Measurements from ENCODE around the gene LRTM2.

Gene LRTM2

DNA sequence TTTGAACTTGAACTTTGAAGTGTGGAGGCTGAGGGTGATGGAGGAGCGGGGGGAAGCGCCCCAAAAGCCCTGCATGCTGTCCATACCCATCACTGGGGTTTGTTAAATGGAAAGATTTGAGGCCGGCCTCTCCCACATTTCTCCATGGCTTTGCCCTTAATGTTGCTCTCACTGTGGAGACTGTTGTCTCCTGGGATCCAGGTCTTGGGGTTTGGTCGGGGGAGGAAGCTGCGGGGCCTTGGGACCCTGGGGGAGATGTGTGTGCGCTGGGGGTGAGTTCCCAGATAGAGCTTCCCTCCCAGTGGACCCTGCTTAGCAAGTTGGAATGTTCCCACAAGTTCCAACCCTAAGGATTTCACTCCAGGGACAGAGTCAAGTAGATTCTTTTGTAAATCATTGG is 28.0 kb upstream of the LRTM2 start:
- H3K9ac ChIP-seq (ENCODE audit: low read length), result no peak overlapping the region
- H4K5ac ChIP-seq (ENCODE audit: low read length), result no peak overlapping the region
- H2AK5ac ChIP-seq (ENCODE audit: low read length), result no peak overlapping the region
- no peak overlapping the region for H3K23ac ChIP-seq (ENCODE audit: low read length)
- no peak overlapping the region for H2BK120ac ChIP-seq (ENCODE audit: low read depth, low read length)
- no peak overlapping the region for H4K8ac ChIP-seq (ENCODE audit: low read depth, low read length)
- no CpG with 5 or more reads among the region's 6 CpGs for WGBS (ENCODE audit: extremely low coverage, insufficient coverage, low lambda C conversion rate)
- H3K27me3 ChIP-seq (ENCODE audit: insufficient read depth, low read length, poor library complexity), result no peaks in the 10 kb centered on the region
- no peaks in the 10 kb centered on the region for H3K36me3 ChIP-seq (ENCODE audit: control insufficient read depth, insufficient read depth, low read length)
- no peak overlapping the region for H2BK5ac ChIP-seq (ENCODE audit: low read length)
- H3K27ac ChIP-seq (ENCODE audit: low read depth, low read length), result no peak overlapping the region
- H3K56ac ChIP-seq (ENCODE audit: low read length), result peak overlapping the region; percentile 8
- no peak overlapping the region for H3K4me2 ChIP-seq (ENCODE audit: low read length)
- H2BK15ac ChIP-seq (replicated peaks; ENCODE audit: low read depth), result no peak overlapping the region
- no peak overlapping the region for H3K4ac ChIP-seq (ENCODE audit: low read depth, low read length)
- DNase-seq, result no peak
- no peaks in the 10 kb centered on the region for H3K79me2 ChIP-seq (ENCODE audit: control insufficient read depth, insufficient read depth, low read length)
- no peak overlapping the region for H3K18ac ChIP-seq (ENCODE audit: low read length)
- H3K79me1 ChIP-seq (ENCODE audit: low read length), result peaks cover under 1% of the 10 kb centered on the region
- no peak overlapping the region for H3K4me3 ChIP-seq (ENCODE audit: low read length)
- H3K4me1 ChIP-seq (ENCODE audit: control insufficient read depth, low read depth, low read length), result peaks cover 5% of the 10 kb centered on the region

DNA sequence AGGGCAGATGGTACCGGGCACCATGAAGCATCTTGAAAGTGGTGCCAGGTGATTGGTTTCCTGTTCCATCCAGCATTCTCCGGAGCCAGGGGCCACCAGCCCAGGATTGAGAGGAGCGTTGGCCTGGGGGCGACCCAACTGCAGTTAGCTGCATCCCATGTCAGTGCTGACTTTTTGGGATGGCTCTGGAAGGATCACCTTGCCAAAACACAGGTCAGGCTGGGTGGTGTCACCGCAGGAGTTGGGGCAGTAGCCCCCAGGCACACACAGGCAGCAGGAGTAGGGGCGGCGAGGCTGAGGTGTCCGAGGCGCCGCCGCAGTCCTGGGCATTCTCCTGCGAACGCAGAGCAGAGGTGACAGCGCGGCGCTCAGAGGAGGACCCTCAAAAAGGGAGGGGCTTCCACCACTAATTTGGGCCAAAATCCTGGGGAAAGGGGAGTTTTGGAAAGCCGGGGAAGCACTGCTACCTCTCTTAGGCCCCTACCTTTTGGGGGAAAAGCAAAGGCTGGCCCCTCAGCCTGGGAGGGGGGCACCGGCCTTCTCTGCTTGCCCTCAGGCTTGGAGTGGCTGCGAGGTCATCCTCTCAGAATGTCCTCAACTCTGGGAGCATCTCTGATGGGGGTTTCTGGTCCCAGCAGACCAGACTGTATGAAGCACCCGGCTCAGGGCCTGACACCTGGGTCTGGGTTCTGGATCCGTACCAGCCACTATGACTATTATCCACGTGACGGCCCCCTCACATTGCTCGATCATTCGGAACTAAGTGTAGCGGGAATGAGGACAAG is 26.7 kb upstream of the LRTM2 start:
- Histone ChIP-seq H2BK15ac (replicated peaks; ENCODE audit: low read depth) (no peak overlapping the region), H3K4me2 (ENCODE audit: low read length) (no peak overlapping the region), H2AK5ac (ENCODE audit: low read length) (peak overlapping the region; percentile 53), H3K56ac (ENCODE audit: low read length) (peak overlapping the region; percentile 79), H3K4ac (ENCODE audit: low read depth, low read length) (no peak overlapping the region), H3K4me1 (ENCODE audit: control insufficient read depth, low read depth, low read length) (peaks cover 5% of the 10 kb centered on the region), H2BK5ac (ENCODE audit: low read length) (peak overlapping the region; percentile 37), H3K27ac (ENCODE audit: low read depth, low read length) (peak overlapping the region; percentile 91), H3K79me2 (ENCODE audit: control insufficient read depth, insufficient read depth, low read length) (no peaks in the 10 kb centered on the region), H3K9ac (ENCODE audit: low read length) (no peak overlapping the region), H3K36me3 (ENCODE audit: control insufficient read depth, insufficient read depth, low read length) (no peaks in the 10 kb centered on the region), H4K8ac (ENCODE audit: low read depth, low read length) (no peak overlapping the region), H3K4me3 (ENCODE audit: low read length) (no peak overlapping the region), H3K27me3 (ENCODE audit: insufficient read depth, low read length, poor library complexity) (no peaks in the 10 kb centered on the region), H3K23ac (ENCODE audit: low read length) (peak overlapping the region; percentile 73), H3K79me1 (ENCODE audit: low read length) (no peaks in the 10 kb centered on the region), H3K18ac (ENCODE audit: low read length) (peak overlapping the region; percentile 13), H2BK120ac (ENCODE audit: low read depth, low read length) (no peak overlapping the region), H4K5ac (ENCODE audit: low read length) (no peak overlapping the region)
- DNase-seq, result no peak
- WGBS (ENCODE audit: extremely low coverage, insufficient coverage, low lambda C conversion rate), result no CpG with 5 or more reads among the region's 26 CpGs

DNA sequence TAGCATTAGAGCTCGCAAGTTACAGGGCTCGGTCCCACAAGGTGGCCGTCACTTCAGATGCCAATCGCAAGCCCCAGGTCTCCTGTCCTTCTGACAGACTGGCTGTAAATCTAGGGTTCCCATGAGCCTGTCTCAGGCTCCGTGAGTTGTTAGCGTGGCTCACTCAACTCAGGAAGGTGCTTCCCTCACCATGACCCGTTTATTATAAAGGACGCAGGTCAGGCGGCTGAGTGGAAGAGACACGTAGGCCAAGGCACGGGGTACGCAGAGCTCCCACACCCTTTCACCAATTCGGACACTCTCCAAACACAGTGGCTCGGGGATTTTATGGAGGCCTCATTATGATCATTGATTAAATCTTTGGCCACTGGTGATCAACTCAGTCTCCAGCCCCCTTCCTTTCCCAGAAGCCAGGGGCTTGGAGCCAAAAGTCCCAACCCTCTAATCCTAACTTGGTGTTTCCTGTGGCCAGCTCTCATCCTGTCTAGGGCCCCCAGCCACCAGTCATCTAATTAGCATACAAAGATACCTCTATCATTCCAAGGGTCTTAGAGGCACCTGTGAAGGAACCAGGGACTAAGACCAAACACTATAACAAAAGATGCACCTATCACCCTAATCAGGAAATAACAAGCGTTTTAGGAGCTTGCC is 25.8 kb upstream of the LRTM2 start:
- Histone ChIP-seq H3K79me1 (ENCODE audit: low read length) (no peaks in the 10 kb centered on the region), H3K36me3 (ENCODE audit: control insufficient read depth, insufficient read depth, low read length) (no peaks in the 10 kb centered on the region), H3K23ac (ENCODE audit: low read length) (no peak overlapping the region), H3K4me2 (ENCODE audit: low read length) (no peak overlapping the region), H3K56ac (ENCODE audit: low read length) (peak overlapping the region; percentile 79), H3K9ac (ENCODE audit: low read length) (peak overlapping the region; percentile 29), H3K18ac (ENCODE audit: low read length) (peak overlapping the region; percentile 8), H3K4ac (ENCODE audit: low read depth, low read length) (no peak overlapping the region), H2BK120ac (ENCODE audit: low read depth, low read length) (no peak overlapping the region), H2BK5ac (ENCODE audit: low read length) (peak overlapping the region; percentile 37), H4K5ac (ENCODE audit: low read length) (no peak overlapping the region), H3K27me3 (ENCODE audit: insufficient read depth, low read length, poor library complexity) (no peaks in the 10 kb centered on the region), H3K4me1 (ENCODE audit: control insufficient read depth, low read depth, low read length) (peaks cover 5% of the 10 kb centered on the region), H2BK15ac (replicated peaks; ENCODE audit: low read depth) (no peak overlapping the region), H3K27ac (ENCODE audit: low read depth, low read length) (peak overlapping the region; percentile 91), H2AK5ac (ENCODE audit: low read length) (no peak overlapping the region), H3K79me2 (ENCODE audit: control insufficient read depth, insufficient read depth, low read length) (no peaks in the 10 kb centered on the region), H3K4me3 (ENCODE audit: low read length) (no peak overlapping the region), H4K8ac (ENCODE audit: low read depth, low read length) (no peak overlapping the region)
- DNase-seq, result peak; percentile 80
- WGBS (ENCODE audit: extremely low coverage, insufficient coverage, low lambda C conversion rate), result no CpG with 5 or more reads among the region's 15 CpGs

DNA sequence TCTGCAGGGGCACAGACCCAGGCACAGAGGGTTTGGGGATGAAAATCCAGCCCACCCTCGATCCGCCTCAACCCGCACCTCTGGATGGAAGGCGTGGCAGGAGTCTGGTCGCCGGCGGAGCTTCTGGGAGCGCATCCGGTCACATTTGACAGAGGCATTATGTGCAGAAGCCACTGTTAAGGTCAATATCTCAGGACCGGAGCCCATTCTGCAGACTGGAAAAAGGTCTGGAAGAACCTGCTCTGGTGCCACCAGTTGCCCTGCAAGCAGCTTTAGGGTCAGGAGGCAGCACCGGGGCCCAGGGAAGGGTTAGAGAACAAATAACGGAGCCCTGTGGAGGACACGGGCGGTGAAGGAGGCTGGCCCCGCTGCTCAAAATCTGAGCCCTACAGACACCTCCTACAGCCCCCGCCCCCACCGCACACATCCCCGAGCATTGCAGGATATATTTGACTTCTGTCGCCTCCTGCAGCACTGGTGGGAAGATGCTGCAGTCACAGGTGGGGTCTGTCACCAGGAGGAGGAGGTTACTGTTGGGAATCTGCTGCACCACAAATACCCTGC is 25.1 kb upstream of the LRTM2 start:
- H3K9ac ChIP-seq (ENCODE audit: low read length), result peak overlapping the region; percentile 60
- peak overlapping the region; percentile 85 for H3K56ac ChIP-seq (ENCODE audit: low read length)
- H2BK5ac ChIP-seq (ENCODE audit: low read length), result no peak overlapping the region
- no peaks in the 10 kb centered on the region for H3K27me3 ChIP-seq (ENCODE audit: insufficient read depth, low read length, poor library complexity)
- no peak overlapping the region for H4K8ac ChIP-seq (ENCODE audit: low read depth, low read length)
- H3K4me1 ChIP-seq (ENCODE audit: control insufficient read depth, low read depth, low read length), result peaks cover 5% of the 10 kb centered on the region
- DNase-seq, result peak; percentile 63
- H4K5ac ChIP-seq (ENCODE audit: low read length), result no peak overlapping the region
- no peak overlapping the region for H2AK5ac ChIP-seq (ENCODE audit: low read length)
- H3K4ac ChIP-seq (ENCODE audit: low read depth, low read length), result peak overlapping the region; percentile 5
- H3K23ac ChIP-seq (ENCODE audit: low read length), result no peak overlapping the region
- H3K79me2 ChIP-seq (ENCODE audit: control insufficient read depth, insufficient read depth, low read length), result no peaks in the 10 kb centered on the region
- no peak overlapping the region for H2BK15ac ChIP-seq (replicated peaks; ENCODE audit: low read depth)
- no peaks in the 10 kb centered on the region for H3K79me1 ChIP-seq (ENCODE audit: low read length)
- WGBS (ENCODE audit: extremely low coverage, insufficient coverage, low lambda C conversion rate), result no CpG with 5 or more reads among the region's 19 CpGs
- H3K27ac ChIP-seq (ENCODE audit: low read depth, low read length), result peak overlapping the region; percentile 71
- no peaks in the 10 kb centered on the region for H3K36me3 ChIP-seq (ENCODE audit: control insufficient read depth, insufficient read depth, low read length)
- H3K18ac ChIP-seq (ENCODE audit: low read length), result peak overlapping the region; percentile 13
- H2BK120ac ChIP-seq (ENCODE audit: low read depth, low read length), result no peak overlapping the region
- no peak overlapping the region for H3K4me2 ChIP-seq (ENCODE audit: low read length)
- no peak overlapping the region for H3K4me3 ChIP-seq (ENCODE audit: low read length)

DNA sequence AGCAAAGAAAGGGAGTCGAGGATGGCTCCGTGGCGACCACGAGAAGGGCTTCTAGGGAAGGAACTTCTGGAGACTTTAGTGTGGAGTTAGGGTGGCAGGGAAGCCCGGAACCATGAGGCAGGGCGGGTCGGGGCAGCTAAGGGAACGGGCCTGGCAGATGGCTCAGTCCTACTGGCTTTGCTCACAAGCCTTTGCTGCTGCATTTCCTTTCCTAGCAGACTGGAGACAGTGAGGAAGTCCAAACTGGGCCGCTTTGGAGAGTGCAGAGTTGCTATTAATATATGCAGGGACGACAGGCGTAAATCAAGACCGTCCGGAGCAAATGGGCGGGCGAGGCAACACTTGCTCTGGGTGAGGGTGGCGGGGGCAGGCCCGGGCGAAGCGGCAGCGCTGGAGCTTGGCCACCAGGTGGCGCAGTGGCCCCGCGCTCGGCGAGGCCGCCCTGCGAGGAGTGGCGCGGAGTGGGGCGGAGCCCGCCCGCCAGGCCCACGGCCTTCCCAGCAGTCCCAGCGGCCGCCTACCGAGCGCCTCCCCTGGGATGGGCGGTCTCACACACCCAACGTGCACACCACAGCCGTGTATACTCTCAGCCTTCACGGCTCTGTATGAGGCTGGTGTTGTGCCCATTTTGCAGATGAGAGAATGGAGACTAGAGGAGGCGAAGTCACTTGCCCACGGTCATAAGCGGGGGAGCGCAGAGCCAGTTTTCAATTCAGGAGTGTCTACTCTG is 24.4 kb upstream of the LRTM2 start:
- Histone ChIP-seq H3K4me3 (ENCODE audit: low read length) (peak overlapping the region; percentile 17), H3K4me2 (ENCODE audit: low read length) (peak overlapping the region; percentile 76), H3K4me1 (ENCODE audit: control insufficient read depth, low read depth, low read length) (peaks cover 5% of the 10 kb centered on the region), H2BK5ac (ENCODE audit: low read length) (no peak overlapping the region), H2BK120ac (ENCODE audit: low read depth, low read length) (no peak overlapping the region), H3K18ac (ENCODE audit: low read length) (peak overlapping the region; percentile 34), H3K56ac (ENCODE audit: low read length) (peak overlapping the region; percentile 93), H4K5ac (ENCODE audit: low read length) (no peak overlapping the region), H2AK5ac (ENCODE audit: low read length) (no peak overlapping the region), H3K27ac (ENCODE audit: low read depth, low read length) (peak overlapping the region; percentile 49), H2BK15ac (replicated peaks; ENCODE audit: low read depth) (no peak overlapping the region), H3K9ac (ENCODE audit: low read length) (peak overlapping the region; percentile 80), H4K8ac (ENCODE audit: low read depth, low read length) (no peak overlapping the region), H3K79me2 (ENCODE audit: control insufficient read depth, insufficient read depth, low read length) (no peaks in the 10 kb centered on the region), H3K27me3 (ENCODE audit: insufficient read depth, low read length, poor library complexity) (no peaks in the 10 kb centered on the region), H3K23ac (ENCODE audit: low read length) (no peak overlapping the region), H3K36me3 (ENCODE audit: control insufficient read depth, insufficient read depth, low read length) (no peaks in the 10 kb centered on the region), H3K79me1 (ENCODE audit: low read length) (no peaks in the 10 kb centered on the region), H3K4ac (ENCODE audit: low read depth, low read length) (peak overlapping the region; percentile 46)
- peak; percentile 89 for DNase-seq
- no CpG with 5 or more reads among the region's 45 CpGs for WGBS (ENCODE audit: extremely low coverage, insufficient coverage, low lambda C conversion rate)
